Measurements from ENCODE around the gene LYPLA2.

LYPLA2 gene

GRCh38 chr1:23790696-23791515 lies at the start of gene LYPLA2:
TSS of gene LYPLA2 (plus strand) at chr1:23791145. CDS start at chr1:23792683, 1,538 bp downstream.
- Mint-ChIP-seq H3K9me3 (no peaks in the 10 kb centered on the region), H3K4me3 (peak within 1 kb of the TSS; percentile 100), H3K27ac (peak within 1 kb of the TSS; percentile 97), H3K4me1 (peaks cover 37% of the 10 kb centered on the region), H3K36me3 (peaks cover 86% of the 10 kb centered on the region)
- ATAC-seq: peak; percentile 91
- peak; percentile 68 to 91 for DNase-seq (ENCODE audit: low spot score in 2 of 2)

GRCh38 chr1:23741609-23742008 lies 49.3 kb upstream of the LYPLA2 start:
- DNase-seq (ENCODE audit: low spot score in 2 of 2) (no peak), ATAC-seq (no peak)
- peaks cover 36% of the 10 kb centered on the region for H3K4me1 Mint-ChIP-seq
- peak overlapping the region; percentile 86 for H3K4me3 Mint-ChIP-seq
- peaks cover 26% of the 10 kb centered on the region for H3K36me3 Mint-ChIP-seq
- H3K9me3 Mint-ChIP-seq: no peaks in the 10 kb centered on the region
- H3K27ac Mint-ChIP-seq: no peak overlapping the region

GRCh38 chr1:23742670-23743286 lies 48.2 kb upstream of the LYPLA2 start:
- DNase-seq (ENCODE audit: low spot score in 2 of 2) (no peak), ATAC-seq (peak; percentile 66)
- H3K27ac Mint-ChIP-seq: peak overlapping the region; percentile 92
- peak overlapping the region; percentile 86 for H3K4me3 Mint-ChIP-seq
- no peaks in the 10 kb centered on the region for H3K9me3 Mint-ChIP-seq
- H3K4me1 Mint-ChIP-seq: peaks cover 42% of the 10 kb centered on the region
- H3K36me3 Mint-ChIP-seq: peaks cover 38% of the 10 kb centered on the region

GRCh38 chr1:23743287-23744152 lies 47.4 kb upstream of the LYPLA2 start, which contains the start of gene ELOA:
TSS of gene ELOA (plus strand) at chr1:23743471. CDS start at chr1:23743504, 33 bp downstream.
- peaks cover 49% of the 10 kb centered on the region for H3K4me1 Mint-ChIP-seq
- no peaks in the 10 kb centered on the region for H3K9me3 Mint-ChIP-seq
- ATAC-seq: peak; percentile 95
- DNase-seq (ENCODE audit: low spot score in 2 of 2): peak; percentile 62 to 84
- peak within 1 kb of the TSS; percentile 92 for H3K27ac Mint-ChIP-seq
- H3K36me3 Mint-ChIP-seq: peaks cover 43% of the 10 kb centered on the region
- H3K4me3 Mint-ChIP-seq: peak within 1 kb of the TSS; percentile 86

- DNase-seq (ENCODE audit: low spot score in 2 of 2): no peak
- no peak for ATAC-seq
- Mint-ChIP-seq H3K4me3 (peak overlapping the region; percentile 86), H3K27ac (peak overlapping the region; percentile 17), H3K9me3 (no peaks in the 10 kb centered on the region), H3K36me3 (peaks cover 61% of the 10 kb centered on the region), H3K4me1 (peaks cover 59% of the 10 kb centered on the region)
Observed at GRCh38 chr1:23745515-23745914, 45.4 kb upstream of the LYPLA2 start.

GRCh38 chr1:23748016-23748415 lies 42.9 kb upstream of the LYPLA2 start:
- Mint-ChIP-seq H3K36me3 (peaks cover 86% of the 10 kb centered on the region), H3K27ac (peak overlapping the region; percentile 53), H3K4me1 (peaks cover 54% of the 10 kb centered on the region), H3K4me3 (no peak overlapping the region), H3K9me3 (no peaks in the 10 kb centered on the region)
- DNase-seq (ENCODE audit: low spot score in 2 of 2) (no peak), ATAC-seq (peak; percentile 14)

GRCh38 chr1:23751050-23751814 lies 39.7 kb upstream of the LYPLA2 start:
- ATAC-seq (peak; percentile 78), DNase-seq (ENCODE audit: low spot score in 2 of 2) (peak; percentile 14 to 59)
- Mint-ChIP-seq H3K4me1 (peaks cover 39% of the 10 kb centered on the region), H3K4me3 (no peak overlapping the region), H3K9me3 (no peaks in the 10 kb centered on the region), H3K27ac (peak overlapping the region; percentile 84), H3K36me3 (peaks cover 95% of the 10 kb centered on the region)

- Mint-ChIP-seq H3K36me3 (peaks cover 95% of the 10 kb centered on the region), H3K4me1 (peaks cover 35% of the 10 kb centered on the region), H3K4me3 (no peak overlapping the region), H3K9me3 (no peaks in the 10 kb centered on the region), H3K27ac (peak overlapping the region; percentile 84)
- DNase-seq (ENCODE audit: low spot score in 2 of 2) (no peak), ATAC-seq (no peak)
Observed at GRCh38 chr1:23751815-23752200, 39.1 kb upstream of the LYPLA2 start.

GRCh38 chr1:23752909-23753308 lies 38.0 kb upstream of the LYPLA2 start:
- Mint-ChIP-seq H3K9me3 (no peaks in the 10 kb centered on the region), H3K4me1 (peaks cover 24% of the 10 kb centered on the region), H3K27ac (no peak overlapping the region), H3K36me3 (peaks cover 95% of the 10 kb centered on the region), H3K4me3 (no peak overlapping the region)
- DNase-seq (ENCODE audit: low spot score in 2 of 2) (no peak), ATAC-seq (no peak)

GRCh38 chr1:23756676-23757075 lies 34.3 kb upstream of the LYPLA2 start:
- Mint-ChIP-seq H3K9me3 (no peaks in the 10 kb centered on the region), H3K27ac (no peak overlapping the region), H3K4me1 (no peaks in the 10 kb centered on the region), H3K36me3 (peaks cover 100% of the 10 kb centered on the region), H3K4me3 (no peak overlapping the region)
- DNase-seq (ENCODE audit: low spot score in 2 of 2) (no peak), ATAC-seq (peak; percentile 28)

GRCh38 chr1:23757812-23758211 lies 33.1 kb upstream of the LYPLA2 start:
- H3K36me3 Mint-ChIP-seq: peaks cover 99% of the 10 kb centered on the region
- H3K4me3 Mint-ChIP-seq: no peak overlapping the region
- no peaks in the 10 kb centered on the region for H3K9me3 Mint-ChIP-seq
- no peak for DNase-seq (ENCODE audit: low spot score in 2 of 2)
- ATAC-seq: no peak
- H3K4me1 Mint-ChIP-seq: no peaks in the 10 kb centered on the region
- no peak overlapping the region for H3K27ac Mint-ChIP-seq

- DNase-seq (ENCODE audit: low spot score in 2 of 2) (no peak), ATAC-seq (no peak)
- Mint-ChIP-seq H3K27ac (no peak overlapping the region), H3K4me1 (no peaks in the 10 kb centered on the region), H3K9me3 (no peaks in the 10 kb centered on the region), H3K36me3 (peaks cover 99% of the 10 kb centered on the region), H3K4me3 (no peak overlapping the region)
Observed at GRCh38 chr1:23759277-23759676, 31.7 kb upstream of the LYPLA2 start.

- no peaks in the 10 kb centered on the region for H3K4me1 Mint-ChIP-seq
- no peak for DNase-seq (ENCODE audit: low spot score in 2 of 2)
- ATAC-seq: no peak
- peaks cover 95% of the 10 kb centered on the region for H3K36me3 Mint-ChIP-seq
- no peak overlapping the region for H3K27ac Mint-ChIP-seq
- H3K9me3 Mint-ChIP-seq: no peaks in the 10 kb centered on the region
- no peak overlapping the region for H3K4me3 Mint-ChIP-seq
Observed at GRCh38 chr1:23763041-23763577, 27.8 kb upstream of the LYPLA2 start.

- peaks cover 72% of the 10 kb centered on the region for H3K36me3 Mint-ChIP-seq
- H3K4me1 Mint-ChIP-seq: peaks cover 6% of the 10 kb centered on the region
- no peak for ATAC-seq
Observed at GRCh38 chr1:23768733-23769132, 22.2 kb upstream of the LYPLA2 start.

More at GRCh38 chr1:23768733-23769132, 22.2 kb upstream of the LYPLA2 start:
- no peak for DNase-seq (ENCODE audit: low spot score in 2 of 2)
- no peaks in the 10 kb centered on the region for H3K9me3 Mint-ChIP-seq
- no peak overlapping the region for H3K27ac Mint-ChIP-seq
- H3K4me3 Mint-ChIP-seq: no peak overlapping the region
